NT2/D1 (cell line): ENCODE data around the gene CBR3.

Experiments used
- SUZ12 ChIP-seq: IDR thresholded peaks from 2 replicates; pipeline ENCODE4 v1.6.1; 2011; ENCODE audit not compliant: insufficient read length, insufficient read depth; ENCODE audit errors: extremely low read depth
- YY1 ChIP-seq: IDR thresholded peaks from 2 replicates; pipeline ENCODE4 v1.6.1; 2011; ENCODE audit not compliant: insufficient read length, insufficient read depth
- ZNF274 ChIP-seq: IDR thresholded peaks from 2 replicates; pipeline ENCODE4 v1.6.1; 2011; ENCODE audit warnings: mild to moderate bottlenecking, low read depth, low read length

DNA sequence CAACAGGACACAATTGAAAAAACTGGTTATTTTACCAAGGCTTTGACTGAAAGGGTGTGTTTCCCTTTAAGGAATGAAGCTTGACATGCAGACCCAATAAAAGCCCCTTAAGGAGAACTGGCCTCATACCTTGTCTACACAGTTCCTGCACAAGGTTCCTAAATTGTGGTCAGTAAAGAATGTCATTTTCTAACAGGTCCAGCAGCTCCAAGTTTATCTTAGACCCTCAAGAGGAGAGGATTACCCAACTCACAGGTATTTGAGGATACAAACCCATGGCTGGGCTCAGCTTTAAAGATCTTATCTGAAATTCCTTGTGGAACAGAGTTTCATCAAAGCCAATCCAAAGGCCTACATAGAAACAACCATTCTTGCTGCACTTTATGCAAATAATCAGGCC is 31.4 kb upstream of the CBR3 start:
- TF ChIP-seq YY1 (no peak), SUZ12 (no peak), ZNF274 (no peak)
